Stimulated activated CD4-positive, alpha-beta T cell treated with anti-CD3 and anti-CD28 coated beads, Interleukin-15, amount 100 ng/mL, for 1 hour (primary cell): ENCODE data around the gene NMT1.

ENCODE experiments used
- DNase-seq, 2 donors: peaks; one replicate each; pipeline ENCODE4 v3.0.0-alpha.2; 2020; ENCODE audit warnings: low read depth in 1 of 2, low spot score in 1 of 2

Gene NMT1

GRCh38 chr17:45132572-45133463 lies 71.7 kb downstream of the NMT1 start:
- peak; percentile 48 to 62 for DNase-seq

GRCh38 chr17:45135192-45135977 lies 74.3 kb downstream of the NMT1 start, which contains the start of gene ACBD4:
Gene ACBD4 (plus strand): TSS chr17:45135687. CDS start chr17:45136145, 458 bp downstream.
- peak; percentile 94 to 96 for DNase-seq

- DNase-seq, result no peak
Observed at GRCh38 chr17:45135978-45136791, 75.1 kb downstream of the NMT1 start.

DNA sequence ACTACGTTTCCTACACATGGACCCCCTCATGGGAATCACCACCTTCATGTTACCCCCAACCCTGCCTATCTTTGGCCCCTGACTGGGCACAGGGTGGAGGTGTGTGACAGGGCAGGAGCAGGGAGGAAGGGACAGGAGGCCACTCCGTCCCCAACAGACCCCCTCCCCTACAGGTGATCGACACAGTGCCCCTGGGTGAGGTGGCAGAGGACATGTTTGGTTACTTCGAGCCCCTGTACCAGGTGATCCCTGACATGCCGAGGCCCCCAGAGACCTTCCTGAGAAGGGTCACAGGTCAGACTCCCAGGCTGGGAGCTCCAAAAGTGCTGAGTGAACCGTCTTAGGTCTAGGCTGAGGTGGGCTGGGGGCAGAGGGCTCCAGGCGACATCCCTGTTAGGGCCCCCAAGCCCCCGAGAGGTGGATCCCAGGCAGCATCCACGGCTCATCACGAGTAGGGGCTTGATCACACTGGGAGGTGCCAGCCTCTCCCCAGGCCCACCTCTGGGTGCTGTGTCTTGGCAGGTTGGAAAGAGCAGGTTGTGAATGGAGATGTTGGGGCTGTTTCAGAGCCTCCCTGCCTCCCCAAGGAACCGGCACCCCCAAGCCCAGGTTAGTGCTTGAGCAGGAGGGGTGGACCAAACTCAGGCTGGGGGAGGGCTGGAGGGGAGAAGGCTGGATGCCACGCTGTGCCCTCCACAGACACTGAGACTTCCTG lies 75.9 kb downstream of the NMT1 start:
- DNase-seq, result no peak

DNA sequence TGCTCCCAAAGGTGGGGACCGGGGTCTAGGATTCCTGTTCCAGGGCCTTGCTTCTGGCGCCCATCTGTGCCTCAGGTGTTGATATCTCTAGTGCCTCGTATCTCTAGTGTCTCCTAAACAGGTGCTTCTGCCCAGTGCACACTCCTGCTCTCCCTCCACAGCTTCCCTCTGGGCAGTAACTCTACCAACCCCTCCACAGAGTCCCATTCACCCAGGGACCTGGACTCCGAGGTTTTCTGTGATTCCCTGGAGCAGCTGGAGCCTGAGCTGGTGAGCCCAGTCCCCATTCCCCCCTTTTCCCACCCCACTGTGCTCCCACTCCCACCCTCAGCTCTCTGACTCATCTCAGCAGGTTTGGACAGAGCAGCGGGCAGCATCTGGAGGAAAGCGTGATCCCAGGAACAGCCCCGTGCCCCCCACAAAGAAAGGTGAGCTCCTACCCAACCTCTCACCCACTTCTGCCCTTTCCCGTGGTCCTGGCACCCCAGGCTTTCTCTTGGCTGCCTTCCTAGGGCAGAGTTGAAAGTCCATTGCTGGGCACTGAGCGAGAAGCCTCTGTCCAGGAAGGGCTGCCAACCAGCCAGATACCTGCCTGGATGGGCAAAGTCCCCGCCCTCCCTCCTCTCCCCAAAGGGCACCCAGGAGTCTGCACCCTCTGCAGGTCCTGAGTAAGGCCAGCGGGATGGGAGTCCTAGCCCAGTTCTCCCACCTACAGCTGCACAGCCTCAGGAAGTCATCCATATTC lies 76.6 kb downstream of the NMT1 start:
- DNase-seq, result no peak

DNA sequence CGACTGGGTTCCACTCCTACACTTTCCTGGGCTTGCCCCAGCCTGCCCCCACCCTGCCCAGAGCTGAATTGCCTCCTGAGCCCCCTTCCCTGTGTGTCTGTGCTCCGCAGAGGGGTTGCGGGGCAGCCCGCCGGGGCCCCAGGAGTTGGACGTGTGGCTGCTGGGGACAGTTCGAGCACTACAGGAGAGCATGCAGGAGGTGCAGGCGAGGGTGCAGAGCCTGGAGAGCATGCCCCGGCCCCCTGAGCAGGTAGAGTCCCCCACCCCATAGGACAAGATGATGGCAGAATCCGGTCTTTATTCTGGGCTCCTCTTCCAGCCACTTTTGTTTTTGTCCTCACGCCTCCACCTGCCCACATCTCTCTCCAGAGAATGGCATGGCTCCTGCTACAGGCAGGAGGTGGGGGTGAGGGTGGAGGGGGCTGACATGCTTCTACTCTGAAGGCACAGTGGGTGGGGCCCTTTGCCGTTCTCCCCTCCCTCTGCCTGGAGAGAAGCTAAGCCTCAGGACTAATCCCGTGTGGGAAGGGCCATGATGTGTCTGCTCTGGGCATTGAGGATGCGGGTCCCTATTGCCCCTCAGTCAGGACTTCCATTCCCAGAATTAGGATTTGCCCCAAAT lies 77.9 kb downstream of the NMT1 start:
- DNase-seq, result no peak

DNA sequence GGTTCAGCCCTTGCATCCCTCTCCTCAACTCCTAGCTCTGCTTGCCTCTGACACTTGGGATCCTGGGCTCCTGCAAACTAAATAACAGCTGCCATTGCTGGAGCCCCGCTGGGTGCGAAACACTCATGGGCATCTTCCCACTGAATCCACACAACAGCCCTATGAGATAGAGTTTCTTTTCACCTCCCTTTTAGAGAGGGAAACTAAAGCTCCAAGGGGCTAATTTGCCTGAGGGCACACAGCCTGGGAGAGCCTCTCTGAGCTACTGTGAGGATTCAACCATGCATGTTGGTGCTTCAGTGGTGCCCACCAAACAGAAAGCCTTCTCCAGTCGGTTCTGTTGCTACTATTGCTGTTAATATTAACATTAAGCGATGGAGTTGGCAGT lies 78.4 kb downstream of the NMT1 start:
- no peak for DNase-seq

DNA sequence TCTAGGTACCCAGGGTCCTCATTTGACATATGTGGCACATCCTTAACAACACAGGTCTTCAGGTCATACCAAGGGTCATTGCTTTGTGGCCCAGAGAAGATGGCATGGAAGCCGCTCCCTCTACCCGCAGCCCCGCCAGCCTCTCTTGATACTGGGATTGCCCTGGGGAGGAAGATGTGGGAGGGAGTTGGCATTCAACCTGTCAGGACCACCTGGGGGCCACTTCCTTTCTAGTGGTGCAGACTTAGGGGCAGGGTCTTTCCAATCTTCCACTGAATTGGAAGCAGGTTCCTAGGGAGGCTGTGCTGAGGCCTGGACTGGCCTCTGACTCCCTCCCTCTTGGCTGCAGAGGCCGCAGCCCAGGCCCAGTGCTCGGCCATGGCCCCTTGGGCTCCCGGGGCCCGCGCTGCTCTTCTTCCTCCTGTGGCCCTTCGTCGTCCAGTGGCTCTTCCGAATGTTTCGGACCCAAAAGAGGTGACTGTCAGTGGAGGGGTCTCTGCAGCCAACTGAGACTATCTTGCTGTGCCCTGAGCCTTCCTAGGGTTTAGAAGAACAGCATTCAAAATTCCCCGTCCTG lies 82.1 kb downstream of the NMT1 start:
- no peak for DNase-seq

GRCh38 chr17:45143767-45144198 lies 82.7 kb downstream of the NMT1 start:
- no peak for DNase-seq

GRCh38 chr17:45144199-45145034 lies 83.3 kb downstream of the NMT1 start:
- no peak for DNase-seq

DNA sequence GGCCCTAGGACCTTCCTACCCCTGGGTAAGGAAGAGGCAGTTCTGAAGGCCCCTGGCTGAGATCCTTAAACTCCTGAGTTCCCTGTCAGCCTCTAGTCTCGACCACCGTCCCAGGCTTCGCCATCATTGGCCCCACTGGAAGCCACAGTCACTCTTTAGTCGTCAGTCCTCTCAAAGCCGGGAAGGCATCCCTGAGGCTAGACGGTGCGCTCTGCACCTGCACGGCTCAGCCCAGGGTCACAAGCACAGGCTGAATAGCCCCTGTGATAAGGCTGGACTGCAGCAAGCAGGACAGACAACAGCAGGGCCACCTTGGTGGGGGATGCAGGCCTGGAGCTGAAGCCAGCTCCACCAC lies 83.9 kb downstream of the NMT1 start:
- no peak for DNase-seq

- no peak for DNase-seq
Observed at GRCh38 chr17:45146166-45146565, 85.0 kb downstream of the NMT1 start.

DNA sequence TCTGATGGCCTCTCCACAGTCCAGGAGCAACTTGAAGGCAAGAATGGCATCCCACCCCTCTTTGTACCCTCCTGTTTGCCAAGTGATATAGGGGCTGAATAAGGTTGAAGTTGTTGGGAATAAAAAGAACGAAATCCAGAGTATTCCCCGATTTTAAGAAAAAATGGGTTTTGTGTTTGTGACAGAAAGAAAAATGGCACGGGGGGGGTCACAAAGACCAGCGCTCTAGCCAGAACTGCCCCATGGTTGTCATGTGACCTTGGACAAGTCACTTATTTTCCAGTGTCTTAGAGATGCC lies 85.4 kb downstream of the NMT1 start:
- no peak for DNase-seq

DNA sequence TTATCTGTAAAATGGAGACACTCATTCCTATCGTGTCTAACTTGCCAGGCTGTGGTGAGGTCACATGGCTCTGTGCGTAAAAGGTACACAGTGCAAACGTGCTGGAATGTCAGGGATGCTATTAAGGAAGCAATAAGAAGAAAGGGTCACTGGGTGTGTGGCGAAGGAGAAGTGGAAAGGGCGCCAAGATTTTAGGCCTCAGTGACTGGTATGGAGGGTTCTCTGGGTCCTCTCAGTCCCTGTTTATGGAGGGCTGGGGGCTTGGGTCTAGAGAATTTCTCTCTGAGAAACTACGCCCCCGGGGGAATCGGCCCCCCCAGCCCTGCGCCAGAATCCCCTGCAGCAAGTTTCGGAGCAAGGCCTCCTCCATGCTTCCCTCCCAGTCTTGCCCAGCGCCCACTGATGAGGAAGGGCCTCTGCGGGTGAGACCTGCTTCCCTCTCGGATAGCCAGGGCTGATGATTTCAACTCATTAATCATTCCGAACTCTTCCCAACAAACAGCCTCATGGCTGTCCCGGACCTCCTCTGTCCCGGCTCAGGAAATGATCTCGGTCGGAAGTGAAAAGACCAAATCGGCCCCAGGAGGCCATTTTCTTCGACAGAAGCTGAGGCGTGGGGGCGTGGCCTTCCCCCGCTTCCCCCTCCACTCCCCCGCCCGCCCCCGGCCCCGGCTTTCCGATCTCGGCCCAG lies 85.9 kb downstream of the NMT1 start:
- no peak for DNase-seq

DNA sequence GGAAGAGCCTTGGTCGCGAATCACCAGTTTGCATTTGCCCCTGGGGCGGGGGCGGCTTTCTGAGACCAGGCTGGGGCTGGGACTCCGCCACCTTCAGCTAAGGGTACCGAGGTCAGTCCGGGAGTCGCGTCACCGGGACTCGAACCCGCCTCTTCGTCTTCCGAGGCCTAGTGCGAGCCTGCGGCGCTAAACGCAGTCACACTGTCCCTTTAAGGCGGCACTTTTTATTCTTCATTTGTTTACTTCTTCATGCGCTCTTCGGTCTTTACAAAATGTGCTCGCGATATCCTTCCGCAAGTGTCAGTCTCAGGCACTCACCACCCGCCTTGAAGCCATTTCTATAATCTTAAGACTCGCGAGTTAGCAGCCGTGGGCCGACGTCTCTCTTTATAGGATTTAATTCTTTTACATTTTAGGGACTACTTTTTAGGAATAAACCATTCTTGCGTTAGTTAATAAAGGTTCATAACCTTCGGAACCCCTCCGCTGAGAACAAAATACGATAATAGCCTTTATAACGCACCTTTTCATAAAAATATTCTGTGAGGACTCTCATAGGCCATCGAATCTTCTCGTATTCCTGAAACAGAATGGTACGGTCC lies 86.6 kb downstream of the NMT1 start:
- peak; percentile 53 to 69 for DNase-seq

DNA sequence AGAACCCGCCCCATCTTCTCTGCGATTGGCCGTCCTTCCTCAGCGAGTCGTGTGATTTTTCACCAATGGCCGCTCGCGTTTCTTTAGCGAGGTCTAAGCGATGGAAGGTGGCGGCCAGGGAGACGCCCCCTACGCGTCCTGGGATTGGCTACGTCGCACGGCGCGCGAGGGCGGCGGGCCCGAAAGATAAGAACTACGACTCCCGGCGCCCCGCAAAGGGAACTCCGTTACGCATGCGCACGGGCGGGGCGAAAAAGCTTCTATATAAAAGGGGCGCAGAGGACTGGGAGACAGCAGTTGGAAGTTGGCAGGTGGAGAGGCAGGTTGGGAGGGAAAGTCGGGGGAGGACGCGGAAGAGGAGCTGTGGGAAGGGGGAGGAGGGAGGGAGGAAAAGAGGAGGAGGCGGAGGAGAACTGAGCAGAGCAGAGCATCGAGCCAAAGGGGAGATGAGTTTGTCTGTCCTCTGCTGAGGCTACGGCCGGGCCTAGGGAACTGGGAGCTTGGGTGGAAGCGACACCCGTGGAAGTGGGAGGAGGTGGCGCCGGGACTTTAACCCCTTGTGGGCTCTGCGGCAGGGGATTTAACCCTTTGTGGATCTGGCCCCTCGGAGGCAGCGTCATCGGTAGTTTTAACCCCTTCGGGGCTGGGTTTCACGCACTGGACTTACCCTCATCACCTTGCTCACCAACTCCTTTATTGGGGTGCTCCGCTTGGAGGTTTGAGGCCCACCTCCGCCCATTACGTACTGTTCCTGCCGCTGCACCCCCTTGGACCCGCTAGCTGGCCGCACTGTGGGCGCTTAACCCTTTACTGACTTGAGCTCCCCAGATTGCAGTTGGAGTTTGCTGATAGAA lies 87.3 kb downstream of the NMT1 start, which contains the start of gene HEXIM1:
TSS of gene HEXIM1 (plus strand) at position 293 of the 854 bp plus-strand sequence. CDS start 716 bp downstream, outside the sequence.
- DNase-seq, result peak; percentile 98
